8988T (cell line): ENCODE measurements around the gene LTK.
"Not testable (repeated sequence)": the region's sequence is repeated elsewhere in the genome, so short reads cannot be mapped to it uniquely, and the experiment has no call there.

Experiments
- DNase-seq: peaks from one replicate; pipeline ENCODE4 v3.0.0; 2011

LTK gene

GRCh38 chr15:41473418-41473817, 40.2 kb downstream of the LTK start:
- DNase-seq = no peak

DNA sequence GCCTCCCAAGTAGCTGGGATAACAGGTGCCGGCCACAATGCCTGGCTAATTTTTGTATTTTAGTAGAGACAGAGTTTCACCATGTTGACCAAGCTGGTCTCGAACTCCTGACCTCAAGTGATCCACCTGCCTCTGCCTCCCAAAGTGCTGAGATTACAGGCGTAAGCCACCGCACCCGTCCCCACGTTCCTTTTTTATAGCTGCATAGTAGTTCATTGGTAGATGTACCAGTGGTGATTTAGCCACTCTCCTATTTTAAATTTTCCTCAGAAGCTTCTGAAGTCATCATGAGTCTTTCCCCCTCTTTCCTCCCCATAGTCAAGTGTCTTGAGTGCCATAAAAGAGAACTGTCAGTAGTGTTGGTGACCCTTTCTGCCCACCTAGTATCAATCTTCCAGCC, 44.0 kb downstream of the LTK start:
- DNase-seq = not testable (repeated sequence)

GRCh38 chr15:41466711-41467110, 46.9 kb downstream of the LTK start:
- DNase-seq = no peak

- no peak for DNase-seq
Observed at GRCh38 chr15:41465822-41466421, 47.7 kb downstream of the LTK start.

- DNase-seq = no peak
Observed at GRCh38 chr15:41464889-41465580, 48.6 kb downstream of the LTK start.

DNA sequence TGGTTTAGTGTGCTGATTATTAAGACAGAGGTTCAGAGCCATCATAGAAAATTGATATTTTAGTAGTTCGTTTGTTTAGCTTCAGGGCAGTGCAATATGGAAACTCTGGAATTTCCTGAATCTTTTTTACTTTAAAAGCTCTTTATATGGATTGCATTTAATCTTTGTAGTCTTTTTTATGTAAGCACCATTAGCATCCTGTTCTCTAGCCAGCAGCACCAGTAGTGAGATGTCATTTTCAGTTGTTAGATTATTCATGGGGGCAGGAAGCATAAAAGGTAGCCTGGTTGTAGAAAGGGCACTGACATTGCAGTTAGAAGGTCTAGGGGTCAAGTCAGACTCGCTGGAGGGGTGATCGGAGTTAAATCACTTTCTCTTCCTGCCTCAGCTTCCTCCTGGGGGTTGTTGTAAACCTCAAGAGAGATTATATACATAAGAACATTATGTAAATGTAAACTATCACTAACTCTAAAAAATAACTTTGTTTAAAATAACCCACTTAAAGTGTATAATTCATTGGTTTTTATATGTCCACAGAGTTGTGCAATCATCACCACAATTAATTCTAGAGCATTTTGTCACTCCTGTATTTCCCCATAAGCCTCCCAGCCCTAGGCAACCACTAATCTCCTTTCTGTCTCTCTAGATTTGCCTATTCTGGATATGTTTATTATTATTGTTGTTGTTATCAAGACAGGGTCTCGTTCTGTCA, 51.4 kb downstream of the LTK start:
- no peak for DNase-seq
